Bronchial epithelial cell (primary cell): ENCODE data around the gene AFF3. TPM values are rescaled to one million over a fixed set of nuclear protein-coding genes. Genes with fewer than 3 reads are reported as not detected.

Experiments used
- DNase-seq: peaks from one replicate; pipeline ENCODE4 v3.0.0-alpha.2; 2010; ENCODE audit warnings: low read depth
- FAIRE-seq: peaks from 2 replicates; lab custom pipeline; 2011; peaks lifted over from hg19 to GRCh38; lab: Jason Lieb, UNC
- H3K27me3 ChIP-seq: 2 replicates; pipeline ENCODE4 v1.5.1; 2011; ENCODE audit warnings: low read length; ENCODE audit not compliant: control insufficient read depth, insufficient read depth
- H3K36me3 ChIP-seq: 2 replicates; pipeline ENCODE4 v1.5.1; 2011; ENCODE audit warnings: low read length; ENCODE audit not compliant: control insufficient read depth, insufficient read depth
- H3K4me3 ChIP-seq: 2 replicates; pipeline ENCODE4 v1.5.1; 2011; ENCODE audit warnings: mild to moderate bottlenecking, low read depth, low read length, control low read depth
- total RNA-seq: library from RNA; depleted of rRNA; stranded (reverse); fragments of >200 nt; gene quantifications from 2 replicates; pipeline ENCODE4 v1.2.1, GENCODE V29; 2014
- TF ChIP-seq, protein P1 (sequence below): IDR thresholded peaks from 2 replicates; pipeline ENCODE4 v1.5.1; 2011; ENCODE audit warnings: mild to moderate bottlenecking, moderate library complexity, low read length, control low read depth, inconsistent platforms; ENCODE audit not compliant: insufficient read depth, severe bottlenecking

Gene AFF3
- total RNA-seq, 1 donor from 2014 or later, result not detected

DNA sequence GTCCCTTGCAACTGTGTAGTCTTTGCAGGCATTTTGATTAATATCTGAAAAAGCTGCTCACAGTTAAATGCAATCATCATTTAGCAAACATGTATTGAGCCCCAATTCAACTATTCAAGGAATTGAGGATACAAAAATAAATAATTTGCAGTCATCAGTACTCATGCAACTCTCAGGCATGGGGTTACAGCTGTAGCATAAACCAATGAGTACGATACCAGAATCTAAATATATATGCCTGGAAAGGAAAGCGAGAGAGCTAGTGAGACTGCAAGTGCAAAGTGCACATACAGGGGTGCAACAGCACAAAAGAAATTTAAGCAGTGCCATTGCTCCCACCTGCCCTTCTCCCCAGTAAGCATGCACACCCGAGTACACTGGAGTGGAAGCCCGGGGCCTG is 216.4 kb downstream of the AFF3 start:
- Histone ChIP-seq H3K36me3 (no peaks in the 10 kb centered on the region), H3K4me3 (no peak overlapping the region), H3K27me3 (no peaks in the 10 kb centered on the region)
- TF ChIP-seq, protein P1, sequence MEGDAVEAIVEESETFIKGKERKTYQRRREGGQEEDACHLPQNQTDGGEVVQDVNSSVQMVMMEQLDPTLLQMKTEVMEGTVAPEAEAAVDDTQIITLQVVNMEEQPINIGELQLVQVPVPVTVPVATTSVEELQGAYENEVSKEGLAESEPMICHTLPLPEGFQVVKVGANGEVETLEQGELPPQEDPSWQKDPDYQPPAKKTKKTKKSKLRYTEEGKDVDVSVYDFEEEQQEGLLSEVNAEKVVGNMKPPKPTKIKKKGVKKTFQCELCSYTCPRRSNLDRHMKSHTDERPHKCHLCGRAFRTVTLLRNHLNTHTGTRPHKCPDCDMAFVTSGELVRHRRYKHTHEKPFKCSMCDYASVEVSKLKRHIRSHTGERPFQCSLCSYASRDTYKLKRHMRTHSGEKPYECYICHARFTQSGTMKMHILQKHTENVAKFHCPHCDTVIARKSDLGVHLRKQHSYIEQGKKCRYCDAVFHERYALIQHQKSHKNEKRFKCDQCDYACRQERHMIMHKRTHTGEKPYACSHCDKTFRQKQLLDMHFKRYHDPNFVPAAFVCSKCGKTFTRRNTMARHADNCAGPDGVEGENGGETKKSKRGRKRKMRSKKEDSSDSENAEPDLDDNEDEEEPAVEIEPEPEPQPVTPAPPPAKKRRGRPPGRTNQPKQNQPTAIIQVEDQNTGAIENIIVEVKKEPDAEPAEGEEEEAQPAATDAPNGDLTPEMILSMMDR, result no peak
- FAIRE-seq, result no peak
- DNase-seq, result no peak

DNA sequence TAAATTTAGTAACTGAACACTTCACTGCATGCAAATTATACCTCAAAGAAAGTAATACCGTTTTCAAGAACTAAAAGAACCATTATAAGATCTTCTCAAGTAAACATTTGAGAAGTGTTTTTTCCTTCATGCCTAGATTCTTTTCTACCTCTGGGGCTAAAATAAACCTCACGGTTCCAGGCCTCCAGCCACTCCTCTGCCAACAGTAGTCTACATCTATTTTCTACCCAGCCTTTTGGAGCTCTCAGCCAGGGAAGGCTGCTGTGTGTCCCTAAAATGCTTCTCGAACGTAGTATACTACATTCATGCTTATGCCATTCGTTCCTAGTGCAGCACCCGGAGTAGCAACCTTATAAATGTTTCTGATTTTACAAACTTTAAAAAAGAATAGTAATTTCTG is 219.7 kb downstream of the AFF3 start:
- TF ChIP-seq, protein P1, result no peak
- no peaks in the 10 kb centered on the region for H3K36me3 ChIP-seq
- DNase-seq (no peak), FAIRE-seq (no peak)
- no peaks in the 10 kb centered on the region for H3K27me3 ChIP-seq
- H3K4me3 ChIP-seq, result no peak overlapping the region

DNA sequence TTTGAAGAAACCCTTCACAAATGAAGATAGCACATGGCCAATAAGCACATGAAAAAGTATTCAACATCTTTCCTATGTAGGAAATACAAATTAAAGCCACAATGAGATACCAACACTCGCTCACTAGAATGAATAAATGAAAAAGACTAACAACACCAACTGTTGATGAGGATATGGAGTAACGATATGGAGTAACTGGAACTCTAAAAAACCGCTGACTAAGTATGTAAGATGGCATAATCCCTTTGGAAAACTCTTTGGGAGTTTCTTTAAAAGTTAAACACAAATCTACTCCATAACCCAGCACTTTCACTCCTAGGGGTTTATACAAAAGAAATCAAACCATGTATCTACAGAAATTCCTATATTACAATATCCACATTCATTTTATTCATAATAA is 220.5 kb downstream of the AFF3 start:
- TF ChIP-seq, protein P1, result no peak
- FAIRE-seq (no peak), DNase-seq (no peak)
- Histone ChIP-seq H3K4me3 (no peak overlapping the region), H3K27me3 (peaks cover 2% of the 10 kb centered on the region), H3K36me3 (no peaks in the 10 kb centered on the region)

DNA sequence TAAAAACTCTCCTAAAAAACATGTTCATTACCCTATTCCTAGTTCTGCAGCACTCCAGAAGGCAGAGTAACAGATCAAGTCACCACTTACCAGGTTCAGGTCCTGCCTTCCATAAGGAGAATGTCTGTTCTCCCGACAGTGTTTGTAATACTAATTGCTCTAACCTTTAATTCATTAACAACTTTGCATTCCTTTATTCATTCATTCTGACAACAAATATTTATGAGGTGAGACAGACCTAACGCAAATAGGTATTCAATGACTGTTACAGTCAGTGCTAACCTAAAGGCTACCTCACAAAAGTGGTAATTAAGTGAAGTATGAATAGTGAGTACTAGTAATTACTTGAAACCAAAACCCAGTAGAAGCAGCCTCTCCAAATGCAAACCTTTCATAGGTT is 224.0 kb downstream of the AFF3 start:
- DNase-seq (no peak), FAIRE-seq (no peak)
- H3K4me3 ChIP-seq, result no peak overlapping the region
- TF ChIP-seq, protein P1, result no peak
- no peaks in the 10 kb centered on the region for H3K36me3 ChIP-seq
- peaks cover 2% of the 10 kb centered on the region for H3K27me3 ChIP-seq

DNA sequence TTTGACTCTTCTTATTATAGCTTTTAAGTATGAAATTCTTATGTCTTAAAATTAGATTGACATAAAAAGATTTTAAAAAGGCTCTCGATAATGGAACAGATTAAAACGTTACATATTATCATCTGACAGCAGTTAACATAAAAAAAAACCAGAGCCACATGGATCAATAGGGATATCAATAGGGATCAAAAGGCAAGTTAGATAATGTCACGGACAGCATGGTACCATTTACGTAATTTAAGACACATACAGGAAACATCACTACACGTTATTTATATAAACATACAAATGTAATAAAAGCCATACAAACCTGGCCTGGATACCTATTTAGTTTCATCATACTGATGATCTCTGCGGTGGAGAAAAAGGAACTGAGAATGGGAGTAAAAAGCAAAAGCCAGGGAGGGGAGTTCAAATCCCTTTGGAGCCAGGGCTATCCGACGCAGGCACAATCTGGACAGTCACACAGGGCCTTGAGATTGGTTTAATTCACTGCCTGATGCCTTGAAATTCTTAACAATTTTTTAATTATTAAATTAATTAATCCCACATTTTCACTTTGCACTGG is 227.2 kb downstream of the AFF3 start:
- H3K36me3 ChIP-seq, result no peaks in the 10 kb centered on the region
- TF ChIP-seq, protein P1, result no peak
- peaks cover 2% of the 10 kb centered on the region for H3K27me3 ChIP-seq
- H3K4me3 ChIP-seq, result no peak overlapping the region
- no peak for FAIRE-seq
- DNase-seq, result no peak

DNA sequence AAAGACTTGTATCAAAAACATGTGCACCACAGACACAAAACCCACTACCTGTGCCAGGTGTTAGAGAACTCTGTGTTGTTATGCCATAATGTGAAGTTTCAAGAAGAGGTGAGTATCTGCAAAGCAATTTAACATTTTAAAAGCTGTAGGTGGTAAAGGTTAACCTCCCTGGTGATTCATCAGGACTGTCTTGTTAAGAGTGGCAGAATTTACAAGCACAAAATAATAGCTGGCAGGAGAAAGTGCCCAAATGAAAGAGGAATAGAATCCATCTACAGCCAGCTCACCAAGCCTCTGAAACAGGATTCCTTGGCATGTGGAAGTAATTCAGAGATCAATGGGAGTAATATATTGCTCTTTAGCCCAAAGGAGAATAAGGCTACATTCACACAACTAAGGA is 230.7 kb downstream of the AFF3 start:
- Histone ChIP-seq H3K4me3 (no peak overlapping the region), H3K27me3 (no peaks in the 10 kb centered on the region), H3K36me3 (no peaks in the 10 kb centered on the region)
- peak; percentile 20 for DNase-seq
- TF ChIP-seq, protein P1, result no peak
- FAIRE-seq, result no peak
